Stomach (tissue), 9 donors: ENCODE data around the gene PDILT. TPM values are rescaled to one million over a fixed set of nuclear protein-coding genes. Genes with fewer than 3 reads are reported as not detected.

ENCODE experiments used
- DNase-seq, 2 donors: peaks; one replicate each; pipeline versions ENCODE4 v3.0.0 to v3.0.0-alpha.2; 2013 to 2019
- H3K27ac ChIP-seq, 5 donors: fragments of 200-600 bp in 4 of 5; sonication (generic) in 4 of 5; one replicate each; pipeline ENCODE4 v1.5.1; 2013 to 2019; ENCODE audit warnings: mild to moderate bottlenecking in 1 of 5, moderate library complexity in 1 of 5
- H3K27me3 ChIP-seq, 3 donors: fragments of 200-600 bp; sonication (generic); one replicate each; pipeline ENCODE4 v1.5.1; 2017 to 2019; ENCODE audit warnings: mixed run types in 1 of 3
- H3K36me3 ChIP-seq, 4 donors: fragments of 200-600 bp; sonication (generic); 1 replicate in 3 of 4; 2 replicates in 1 of 4; pipeline ENCODE4 v1.5.1; 2016 to 2019
- H3K4me1 ChIP-seq, 4 donors: fragments of 200-600 bp; sonication (generic); one replicate each; pipeline ENCODE4 v1.5.1; 2016 to 2019
- H3K4me3 ChIP-seq, 4 donors: fragments of 200-600 bp; sonication (generic) in 3 of 4; one replicate each; pipeline ENCODE4 v1.5.1; 2016 to 2019; ENCODE audit warnings: mild to moderate bottlenecking in 1 of 4
- H3K9me3 ChIP-seq, 4 donors: fragments of 200-600 bp; sonication (generic); one replicate each; pipeline ENCODE4 v1.5.1; 2016 to 2019
- CTCF ChIP-seq, 7 experiments: fragments of 450-650 bp in 4 of 7; fragments of 200-600 bp in 3 of 7; sonication (generic) in 3 of 7; IDR thresholded peaks; one replicate each; pipeline ENCODE4 v1.5.1; 2016 to 2019; ENCODE audit warnings: antibody characterized with exemption in 7 of 7, control low read depth in 2 of 7, mild to moderate bottlenecking in 1 of 7
- EP300 ChIP-seq: sonication (generic); formaldehyde crosslinking; IDR thresholded peaks from one replicate; pipeline ENCODE4 v1.6.1; 2017; ENCODE audit warnings: antibody characterized with exemption
- POLR2A ChIP-seq, 4 donors: fragments of 450-650 bp; IDR thresholded peaks; one replicate each; pipeline ENCODE4 v1.6.1; 2016; ENCODE audit warnings: antibody characterized with exemption in 4 of 4, control low read depth in 2 of 4, mild to moderate bottlenecking in 1 of 4, moderate library complexity in 1 of 4
- POLR2AphosphoS5 ChIP-seq, 3 donors: sonication (generic); formaldehyde crosslinking; IDR thresholded peaks; one replicate each; pipeline ENCODE4 v1.6.1; 2016; ENCODE audit warnings: antibody characterized with exemption in 3 of 3
- WGBS, 5 donors: extraction: QIAGEN DNeasy Blood & Tissue Kit in 3 of 5; methylation state at CpG; one replicate each; pipeline versions ENCODE4 v1.1.5 to v1.1.7; 2013 to 2018; 5-methylcytosine and 5-hydroxymethylcytosine counted together
- intact Hi-C: fragments of 100-400 bp; cut with DNase I; formaldehyde crosslinking; loops from one replicate; pipeline ENCODE4 v1.15.1; 2023; ENCODE audit warnings: low total_unique reads
- polyA plus RNA-seq, 3 donors: library from polyadenylated mRNA; stranded (reverse); fragments of 200-250 nt; gene quantifications; one replicate each; pipeline ENCODE4 v1.2.3, GENCODE V29; 2013
- total RNA-seq, 5 donors: library from RNA; depleted of rRNA; stranded (reverse); fragments of >200 nt; gene quantifications; one replicate each; pipeline versions ENCODE4 v1.1.0 to v1.2.3, GENCODE V29; 2014 to 2016
- donor health status: healthy with polysubstance abuse.
- donor health status: Bipolar disorder and iron deficiency.
- donor health status: healthy.

The PDILT gene
- total and polyA plus RNA-seq, 8 donors = 0.37 to 150 (median 34.8) TPM; not detected in 1

GRCh38 chr16:20383106-20384029, 21.2 kb downstream of the PDILT start:
- DNase-seq = peak; percentile 55 to 88
- Histone ChIP-seq H3K36me3 (no peaks in the 10 kb centered on the region), H3K4me1 (peaks cover 16 to 28% (median 21%) of the 10 kb centered on the region in 4 donors), H3K9me3 (no peaks in the 10 kb centered on the region), H3K4me3 (no peak overlapping the region), H3K27ac (no peak overlapping the region), H3K27me3 (peaks cover 0 to 8% (median 0%) of the 10 kb centered on the region in 3 donors)
- intact Hi-C loops = no loop called here
- WGBS, 5 donors = 27 to 38% (median 31%) methylated on average over 10 to 11 of the region's 11 CpGs
- no peak for TF ChIP-seq EP300
- peak in 5 of 7 experiments; percentile 61 to 93 (median 70) for TF ChIP-seq CTCF (IDR thresholded peaks at IDR 0.05)

- Histone ChIP-seq H3K4me3 (no peak overlapping the region), H3K4me1 (peaks cover 15 to 28% (median 17%) of the 10 kb centered on the region in 4 donors), H3K27ac (no peak overlapping the region), H3K9me3 (no peaks in the 10 kb centered on the region), H3K27me3 (peaks cover 0 to 8% (median 0%) of the 10 kb centered on the region in 3 donors), H3K36me3 (no peaks in the 10 kb centered on the region)
- no peak for DNase-seq
- WGBS, 5 donors = 87 to 91% (median 89%) methylated on average over 7 of the region's 7 CpGs
- intact Hi-C loops = no loop called here
- TF ChIP-seq EP300 = no peak
- TF ChIP-seq CTCF (IDR thresholded peaks at IDR 0.05) = no peak
- TF ChIP-seq POLR2A (IDR thresholded peaks at IDR 0.05) = no peak
- TF ChIP-seq POLR2AphosphoS5 (IDR thresholded peaks at IDR 0.05) = no peak
Observed at GRCh38 chr16:20382202-20382948, 22.2 kb downstream of the PDILT start.

GRCh38 chr16:20380782-20381181, 23.8 kb downstream of the PDILT start:
- no peak for TF ChIP-seq POLR2A (IDR thresholded peaks at IDR 0.05)
- TF ChIP-seq POLR2AphosphoS5 (IDR thresholded peaks at IDR 0.05) = no peak
- no peak for TF ChIP-seq CTCF (IDR thresholded peaks at IDR 0.05)
- no peak for TF ChIP-seq EP300
- peaks cover 3 to 12% (median 5%) of the 10 kb centered on the region in 4 donors for H3K4me1 ChIP-seq
- WGBS, 5 donors = 36 to 50% (median 43%) methylated on average over 2 to 3 of the region's 3 CpGs
- peak in 1 of 2 donors; percentile 56 for DNase-seq
- no peak overlapping the region for H3K4me3 ChIP-seq
- H3K27me3 ChIP-seq = no peaks in the 10 kb centered on the region
- intact Hi-C loops = no loop called here
- H3K36me3 ChIP-seq = no peaks in the 10 kb centered on the region
- H3K9me3 ChIP-seq = no peaks in the 10 kb centered on the region
- no peak overlapping the region for H3K27ac ChIP-seq

DNA sequence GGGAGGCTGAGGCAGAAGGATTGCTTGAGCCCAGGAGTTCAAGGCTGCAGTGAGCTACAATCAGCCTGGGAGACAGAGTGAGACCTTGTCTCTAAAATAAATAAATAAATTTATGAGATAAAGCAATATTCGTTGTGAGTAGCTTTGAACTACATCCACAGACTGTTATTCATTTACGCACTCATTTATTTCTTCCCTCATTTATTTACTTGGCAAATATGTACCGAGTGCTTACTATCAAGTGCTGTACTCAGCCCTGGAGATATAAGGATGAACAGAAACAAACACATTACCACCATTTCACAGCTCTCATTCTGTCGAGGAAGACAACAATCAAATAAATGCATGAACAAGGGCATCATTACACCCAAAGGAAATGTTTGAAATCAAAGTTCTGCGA, 27.4 kb downstream of the PDILT start:
- TF ChIP-seq POLR2AphosphoS5 (IDR thresholded peaks at IDR 0.05) (no peak), CTCF (IDR thresholded peaks at IDR 0.05) (no peak), POLR2A (IDR thresholded peaks at IDR 0.05) (no peak), EP300 (no peak)
- H3K4me3 ChIP-seq = no peak overlapping the region
- H3K9me3 ChIP-seq = no peaks in the 10 kb centered on the region
- 35 to 51% (median 48%) methylated on average over 5 of the region's 5 CpGs for WGBS, 5 donors
- H3K27me3 ChIP-seq = no peaks in the 10 kb centered on the region
- H3K27ac ChIP-seq = no peak overlapping the region
- DNase-seq = no peak
- intact Hi-C loops = loop anchor here (5.0 kb wide), 1 partner anchor 465 kb away; no protein-coding TSS in a partner anchor
- no peaks in the 10 kb centered on the region for H3K36me3 ChIP-seq
- no peaks in the 10 kb centered on the region for H3K4me1 ChIP-seq
